Heart left ventricle (tissue), 13 donors: ENCODE measurements around the gene LPCAT2.

Experiments
- CTCF ChIP-seq, 12 donors: fragments of 200-600 bp; sonication (generic) in 4 of 12; IDR thresholded peaks; one replicate each; pipeline versions ENCODE4 v1.5.0 to v1.8.0; 2018 to 2022; ENCODE audit warnings: antibody characterized with exemption in 12 of 12, mild to moderate bottlenecking in 5 of 12
- POLR2A ChIP-seq, 2 donors: fragments of 450-650 bp; IDR thresholded peaks; one replicate each; pipeline ENCODE4 v1.6.1; 2017; ENCODE audit warnings: antibody characterized with exemption in 2 of 2, mild to moderate bottlenecking in 2 of 2, moderate library complexity in 2 of 2
- donor health status: ischemic (EF 13 %, LVEDD 7.1; RV severe dilation, severe dysfunction).
- donor health status: DM: no; HTN: yes; CAD: no.
- donor health status: DM: no; HTN: no; CAD: no.
- donor health status: ischemic (EF 25% LVEDD 6.9; RV normal size, moderate dysfunction).
- donor health status: ischemic (EF 25% LVEDD 5.7; RV mildly dilated, moderate dysfunction).
- donor health status: ischemic (EF 35%, LVEDD 5.7; RV mildly dilated, moderate dysfunction).
- donor health status: nonischemic (EF 11% LVEDD 7.7; RV severe dilation, severe dysfunction).
- donor health status: DM: yes; HTN: yes; CAD: no.
- donor health status: PGD.
- donor health status: ischemic (EF 29% LVEDD 5.4; RV normal size, mild dysfunction).
- donor health status: nonischemic (EF 23%, LVEDD 6.1; RV moderate dilation, normal function).

- TF ChIP-seq POLR2A (IDR thresholded peaks at IDR 0.05) = no peak
- TF ChIP-seq CTCF (IDR thresholded peaks at IDR 0.05) = no peak
Measured at GRCh38 chr16:55572439-55572838, 63.6 kb downstream of the LPCAT2 start.
